GM18873 (cell line): ENCODE measurements around the gene KRT34.

Source experiments
- ATAC-seq: cut with Tn5 transposase; IDR thresholded peaks from one replicate; pipeline ENCODE4 v1.9.1; 2021; ENCODE audit warnings: mild to moderate bottlenecking, moderate library complexity, moderate number of reproducible peaks; ENCODE audit not compliant: unreplicated experiment, low FRiP score

The KRT34 gene

GRCh38 chr17:41334385-41335305 lies 47.5 kb downstream of the KRT34 start:
- ATAC-seq: no peak

- no peak for ATAC-seq
These were observed 48.3 kb downstream of the KRT34 start for GRCh38 chr17:41333836-41334235.

- ATAC-seq: no peak
These were observed 49.0 kb downstream of the KRT34 start for GRCh38 chr17:41333098-41333497.

GRCh38 chr17:41332239-41332638 lies 49.9 kb downstream of the KRT34 start:
- ATAC-seq: no peak

- no peak for ATAC-seq
These were observed 50.5 kb downstream of the KRT34 start for GRCh38 chr17:41331606-41332005.

GRCh38 chr17:41329279-41329948 lies 52.7 kb downstream of the KRT34 start:
- ATAC-seq: no peak

GRCh38 chr17:41328207-41328606 lies 53.9 kb downstream of the KRT34 start:
- ATAC-seq: no peak
